Effector memory CD4-positive, alpha-beta T cell (primary cell): ENCODE data around the gene ATP6V0C.

Experiments used
- DNase-seq, 3 donors: peaks; one replicate each; pipeline ENCODE4 v3.0.0-alpha.2; 2020
- H3K27ac ChIP-seq: 2 replicates; pipeline ENCODE4 v1.7.0; 2013; ENCODE audit warnings: mild to moderate bottlenecking, low read length, moderate library complexity; ENCODE audit not compliant: insufficient read depth, poor library complexity, severe bottlenecking
- H3K27me3 ChIP-seq: replicated peaks from 2 replicates; pipeline ENCODE4 v1.7.0; 2013; ENCODE audit warnings: mild to moderate bottlenecking, low read length; ENCODE audit not compliant: insufficient read depth, control insufficient read depth, poor library complexity, severe bottlenecking
- H3K36me3 ChIP-seq: 2 replicates; pipeline ENCODE4 v1.7.0; 2013; ENCODE audit warnings: mild to moderate bottlenecking, low read length, moderate library complexity; ENCODE audit not compliant: control insufficient read depth, insufficient read depth
- H3K4me1 ChIP-seq: 2 replicates; pipeline ENCODE4 v1.7.0; 2013; ENCODE audit warnings: low read length, mild to moderate bottlenecking; ENCODE audit not compliant: control insufficient read depth, insufficient read depth, poor library complexity, severe bottlenecking
- H3K4me3 ChIP-seq: 2 replicates; pipeline ENCODE4 v1.7.0; 2013; ENCODE audit warnings: low read length, low read depth, mild to moderate bottlenecking; ENCODE audit not compliant: insufficient read depth, poor library complexity, severe bottlenecking
- H3K9me3 ChIP-seq: 2 replicates; pipeline ENCODE4 v1.7.0; 2013; ENCODE audit warnings: mild to moderate bottlenecking, low read length, moderate library complexity; ENCODE audit not compliant: control insufficient read depth

The ATP6V0C gene

GRCh38 chr16:2520097-2520783 is 6.5 kb downstream of the ATP6V0C start, which contains the start of gene AMDHD2:
Gene AMDHD2, plus strand, starts transcription at chr16:2520371. Its CDS starts 88 bp downstream, at chr16:2520459.
- Histone ChIP-seq H3K4me1 (peaks cover 50% of the 10 kb centered on the region), H3K4me3 (peak within 1 kb of the TSS; percentile 60), H3K27me3 (no peaks in the 10 kb centered on the region), H3K27ac (peak within 1 kb of the TSS; percentile 65), H3K36me3 (peaks cover 28% of the 10 kb centered on the region), H3K9me3 (no peaks in the 10 kb centered on the region)
- peak; percentile 81 to 88 (median 85) for DNase-seq

GRCh38 chr16:2520784-2521531 is 7.2 kb downstream of the ATP6V0C start:
- H3K4me3 ChIP-seq: peak overlapping the region; percentile 60
- DNase-seq: peak; percentile 68 to 75 (median 72)
- peaks cover 28% of the 10 kb centered on the region for H3K36me3 ChIP-seq
- no peaks in the 10 kb centered on the region for H3K9me3 ChIP-seq
- peaks cover 43% of the 10 kb centered on the region for H3K4me1 ChIP-seq
- H3K27me3 ChIP-seq: no peaks in the 10 kb centered on the region
- peak overlapping the region; percentile 65 for H3K27ac ChIP-seq

DNA sequence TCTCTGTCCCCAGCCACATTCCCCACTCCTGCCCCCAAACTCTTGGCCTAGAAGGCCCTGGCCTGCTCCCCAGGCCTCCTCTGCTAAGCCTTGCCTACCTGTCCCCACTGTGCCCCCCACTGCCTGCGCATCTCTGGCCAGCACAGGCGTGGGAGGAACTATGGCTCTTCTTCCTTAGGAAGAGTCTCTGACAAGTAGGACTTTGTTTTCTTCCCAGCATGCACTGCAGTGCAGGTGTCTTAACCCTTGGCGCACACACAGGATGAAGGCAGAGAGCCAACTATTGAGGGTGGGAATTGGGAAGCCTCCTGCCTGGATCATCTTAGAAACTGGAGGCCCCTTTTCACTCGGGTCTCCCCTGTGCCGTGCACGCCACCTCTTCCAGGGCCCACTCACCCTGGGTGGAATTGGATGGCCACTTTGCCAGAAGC is 10.1 kb downstream of the ATP6V0C start:
- peaks cover 19% of the 10 kb centered on the region for H3K4me1 ChIP-seq
- H3K4me3 ChIP-seq: no peak overlapping the region
- no peak for DNase-seq
- H3K27ac ChIP-seq: no peak overlapping the region
- peaks cover 49% of the 10 kb centered on the region for H3K36me3 ChIP-seq
- H3K9me3 ChIP-seq: no peaks in the 10 kb centered on the region
- H3K27me3 ChIP-seq: no peaks in the 10 kb centered on the region

DNA sequence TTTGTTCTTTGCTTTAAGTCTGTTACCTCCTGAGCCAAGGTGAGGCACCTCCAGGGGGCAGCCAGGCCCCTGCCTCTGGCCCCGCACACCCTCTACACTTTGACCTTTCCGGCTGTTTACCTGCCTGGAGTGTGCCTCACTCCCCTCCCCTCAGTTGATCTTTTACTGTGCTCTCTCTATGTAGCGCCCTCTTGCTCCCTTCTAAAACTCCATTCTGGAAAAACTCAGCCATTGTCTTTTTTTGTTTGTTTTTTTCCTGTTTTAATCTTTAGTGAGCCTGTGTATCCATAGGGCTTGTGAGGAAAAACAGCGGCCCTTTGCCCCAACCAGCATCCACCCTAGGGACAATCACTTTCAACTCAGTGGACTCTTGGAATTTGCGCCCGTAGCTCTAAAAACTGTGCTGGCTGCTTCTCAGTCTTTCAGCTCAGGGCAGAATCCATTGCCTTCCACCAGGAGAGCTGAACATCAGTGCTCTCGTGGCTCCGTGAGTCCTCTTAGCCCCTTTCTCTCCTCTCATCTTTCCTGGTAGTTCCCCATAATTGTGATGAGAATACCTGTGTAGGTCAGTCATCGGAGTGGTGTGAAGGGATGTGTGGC is 10.7 kb downstream of the ATP6V0C start:
- Histone ChIP-seq H3K36me3 (peaks cover 49% of the 10 kb centered on the region), H3K27ac (no peak overlapping the region), H3K9me3 (no peaks in the 10 kb centered on the region)

GRCh38 chr16:2526135-2526534 is 12.4 kb downstream of the ATP6V0C start:
- Histone ChIP-seq H3K9me3 (no peaks in the 10 kb centered on the region), H3K4me1 (peaks cover 6% of the 10 kb centered on the region), H3K4me3 (no peak overlapping the region), H3K27ac (no peak overlapping the region), H3K27me3 (no peaks in the 10 kb centered on the region), H3K36me3 (peaks cover 49% of the 10 kb centered on the region)
- no peak for DNase-seq

More for the DNA sequence above, 10.7 kb downstream of the ATP6V0C start:
- no peak for DNase-seq
- no peak overlapping the region for H3K4me3 ChIP-seq
- peaks cover 13% of the 10 kb centered on the region for H3K4me1 ChIP-seq
- H3K27me3 ChIP-seq: no peaks in the 10 kb centered on the region

DNA sequence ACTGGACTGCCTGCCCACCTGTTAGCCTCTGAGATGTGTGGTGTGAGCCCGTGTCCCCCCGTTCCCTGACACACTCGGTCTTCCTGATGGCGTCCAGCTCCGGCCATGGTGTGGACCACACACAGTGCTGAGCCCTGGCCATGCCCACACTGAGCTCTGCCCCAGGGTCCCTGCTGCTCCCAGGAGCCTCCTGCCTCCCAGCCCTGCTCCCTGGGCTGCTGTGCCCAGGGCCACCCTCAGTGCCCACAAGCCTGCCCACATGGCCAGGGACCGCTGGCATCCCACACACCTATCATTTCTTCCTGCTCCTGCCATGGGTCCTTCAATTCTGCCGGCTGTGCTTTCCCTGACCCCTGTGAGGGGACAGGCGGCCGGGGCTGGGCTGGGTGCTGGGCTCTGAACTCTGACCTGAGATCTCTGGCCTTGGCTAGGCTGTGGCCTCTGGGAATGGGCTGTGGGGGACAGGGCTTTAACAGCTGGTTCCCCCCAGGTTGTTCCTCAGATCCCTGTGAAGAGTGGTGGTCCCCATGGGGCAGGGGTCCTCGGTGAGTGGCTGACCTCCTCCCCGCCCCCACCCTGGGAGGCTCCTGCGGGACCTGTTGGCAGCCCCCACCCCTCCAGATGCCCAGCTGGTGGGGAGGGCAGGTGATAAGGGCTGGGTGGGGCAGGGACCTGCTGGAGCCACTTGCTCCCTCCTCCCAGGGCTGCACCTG is 13.5 kb downstream of the ATP6V0C start:
- no peak overlapping the region for H3K27ac ChIP-seq

DNA sequence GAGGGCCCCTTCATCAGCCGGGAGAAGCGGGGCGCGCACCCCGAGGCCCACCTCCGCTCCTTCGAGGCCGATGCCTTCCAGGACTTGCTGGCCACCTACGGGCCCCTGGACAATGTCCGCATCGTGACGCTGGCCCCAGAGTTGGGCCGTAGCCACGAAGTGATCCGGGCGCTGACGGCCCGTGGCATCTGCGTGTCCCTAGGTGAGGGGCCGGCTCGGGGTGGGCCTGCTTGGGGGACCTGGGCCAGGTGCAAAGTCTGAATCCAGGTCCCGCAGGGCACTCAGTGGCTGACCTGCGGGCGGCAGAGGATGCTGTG is 14.0 kb downstream of the ATP6V0C start:
- Histone ChIP-seq H3K4me3 (no peak overlapping the region), H3K4me1 (peaks cover 8% of the 10 kb centered on the region), H3K27ac (no peak overlapping the region), H3K27me3 (no peaks in the 10 kb centered on the region), H3K9me3 (no peaks in the 10 kb centered on the region), H3K36me3 (peaks cover 44% of the 10 kb centered on the region)
- no peak for DNase-seq

More for the DNA sequence above, 13.5 kb downstream of the ATP6V0C start:
- Histone ChIP-seq H3K36me3 (peaks cover 46% of the 10 kb centered on the region), H3K4me1 (peaks cover 8% of the 10 kb centered on the region), H3K27me3 (no peaks in the 10 kb centered on the region), H3K9me3 (no peaks in the 10 kb centered on the region), H3K4me3 (no peak overlapping the region)
- no peak for DNase-seq

DNA sequence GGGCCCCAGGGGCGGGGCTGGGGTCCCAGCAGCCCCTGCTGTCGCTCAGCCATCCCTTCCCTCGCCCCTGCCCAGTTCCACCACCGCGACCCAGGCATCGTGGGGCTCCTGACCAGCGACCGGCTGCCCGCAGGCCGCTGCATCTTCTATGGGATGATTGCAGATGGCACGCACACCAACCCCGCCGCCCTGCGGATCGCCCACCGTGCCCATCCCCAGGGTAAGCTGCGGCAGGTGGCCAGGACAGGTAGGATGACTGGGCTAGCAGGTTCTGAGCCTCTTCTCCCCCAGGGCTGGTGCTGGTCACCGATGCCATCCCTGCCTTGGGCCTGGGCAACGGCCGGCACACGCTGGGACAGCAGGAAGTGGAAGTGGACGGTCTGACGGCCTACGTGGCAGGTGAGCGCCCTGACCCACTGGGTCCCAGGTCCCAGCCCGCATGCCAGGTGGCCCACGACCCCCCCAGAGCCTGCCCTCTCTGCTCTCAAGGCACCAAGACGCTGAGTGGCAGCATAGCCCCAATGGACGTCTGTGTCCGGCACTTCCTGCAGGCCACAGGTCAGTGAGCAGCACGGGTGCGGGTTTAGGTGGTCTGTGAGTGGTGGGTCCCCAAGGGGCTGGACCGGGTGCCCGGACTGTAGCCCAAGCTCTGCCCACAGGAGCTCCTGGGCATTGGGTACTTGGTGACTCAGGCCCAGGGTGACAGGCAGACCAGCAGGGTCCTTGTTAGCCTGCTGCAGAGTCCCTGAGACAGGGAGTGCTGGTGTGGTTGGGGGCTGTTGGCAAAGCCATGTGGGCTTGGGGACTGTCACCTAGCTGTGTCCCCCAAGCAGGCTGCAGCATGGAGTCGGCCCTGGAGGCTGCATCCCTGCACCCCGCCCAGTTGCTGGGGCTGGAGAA is 14.7 kb downstream of the ATP6V0C start:
- DNase-seq: no peak
- no peaks in the 10 kb centered on the region for H3K9me3 ChIP-seq
- H3K27me3 ChIP-seq: no peaks in the 10 kb centered on the region
- H3K4me1 ChIP-seq: peaks cover 8% of the 10 kb centered on the region
- no peak overlapping the region for H3K4me3 ChIP-seq
- no peak overlapping the region for H3K27ac ChIP-seq
- H3K36me3 ChIP-seq: peaks cover 42% of the 10 kb centered on the region
